ENCODE measurements around the gene OTOP2. TPM values are rescaled to one million over a fixed set of nuclear protein-coding genes. Genes with fewer than 3 reads are reported as not detected.

Gene OTOP2
- total RNA-seq, 1 donor from 2014 or later: not detected

GRCh38 chr17:74922172-74922571, 1.9 kb upstream of the OTOP2 start:
- Histone ChIP-seq H3K4me3 (ENCODE audit: low read depth, low read length) (no peak overlapping the region), H3K36me3 (ENCODE audit: control insufficient read depth, insufficient read depth, low read length) (no peaks in the 10 kb centered on the region), H3K27me3 (ENCODE audit: control insufficient read depth, insufficient read depth, low read length) (peaks cover 76% of the 10 kb centered on the region)
- DNase-seq (ENCODE audit: low read depth): no peak
- TF ChIP-seq CTCF (IDR thresholded peaks at IDR 0.05; ENCODE audit: insufficient read depth, low read length, poor library complexity, severe bottlenecking): no peak

GRCh38 chr17:74922694-74923537, 1.2 kb upstream of the OTOP2 start, which contains the start of gene USH1G:
Gene USH1G (minus strand): TSS chr17:74923255. CDS start chr17:74923073, 182 bp downstream.
- Histone ChIP-seq H3K4me3 (ENCODE audit: low read depth, low read length) (peak within 1 kb of the TSS; percentile 18), H3K36me3 (ENCODE audit: control insufficient read depth, insufficient read depth, low read length) (no peaks in the 10 kb centered on the region), H3K27me3 (ENCODE audit: control insufficient read depth, insufficient read depth, low read length) (peaks cover 79% of the 10 kb centered on the region)
- DNase-seq (ENCODE audit: low read depth): no peak
- no peak for TF ChIP-seq CTCF (IDR thresholded peaks at IDR 0.05; ENCODE audit: insufficient read depth, low read length, poor library complexity, severe bottlenecking)

- no peak for DNase-seq (ENCODE audit: low read depth)
- H3K4me3 ChIP-seq (ENCODE audit: low read depth, low read length): no peak overlapping the region
Measured at GRCh38 chr17:74923538-74924249, 379 bp upstream of the OTOP2 start.

GRCh38 chr17:74925242-74925641, 1.2 kb downstream of the OTOP2 start:
- TF ChIP-seq CTCF (IDR thresholded peaks at IDR 0.05; ENCODE audit: insufficient read depth, low read length, poor library complexity, severe bottlenecking): no peak
- Histone ChIP-seq H3K4me3 (ENCODE audit: low read depth, low read length) (no peak overlapping the region), H3K36me3 (ENCODE audit: control insufficient read depth, insufficient read depth, low read length) (no peaks in the 10 kb centered on the region), H3K27me3 (ENCODE audit: control insufficient read depth, insufficient read depth, low read length) (peaks cover 74% of the 10 kb centered on the region)
- DNase-seq (ENCODE audit: low read depth): no peak

More at GRCh38 chr17:74923538-74924249, 379 bp upstream of the OTOP2 start:
- peak; percentile 68 for TF ChIP-seq CTCF (IDR thresholded peaks at IDR 0.05; ENCODE audit: insufficient read depth, low read length, poor library complexity, severe bottlenecking)
- H3K27me3 ChIP-seq (ENCODE audit: control insufficient read depth, insufficient read depth, low read length): peaks cover 81% of the 10 kb centered on the region
- H3K36me3 ChIP-seq (ENCODE audit: control insufficient read depth, insufficient read depth, low read length): no peaks in the 10 kb centered on the region

GRCh38 chr17:74928786-74929185, 4.7 kb downstream of the OTOP2 start:
- peaks cover 66% of the 10 kb centered on the region for H3K27me3 ChIP-seq (ENCODE audit: control insufficient read depth, insufficient read depth, low read length)
- no peak for TF ChIP-seq CTCF (IDR thresholded peaks at IDR 0.05; ENCODE audit: insufficient read depth, low read length, poor library complexity, severe bottlenecking)
- no peak overlapping the region for H3K4me3 ChIP-seq (ENCODE audit: low read depth, low read length)
- H3K36me3 ChIP-seq (ENCODE audit: control insufficient read depth, insufficient read depth, low read length): no peaks in the 10 kb centered on the region
- DNase-seq (ENCODE audit: low read depth): no peak
